OCI-M1 (cell line): ENCODE data around the gene ARHGAP24.
"Not testable (repeated sequence)": the region's sequence is repeated elsewhere in the genome, so short reads cannot be mapped to it uniquely, and the experiment has no call there.

Experiments
- DNase-seq: peaks from one replicate; lab custom pipeline; 2025; lab: John Stamatoyannopoulos, UW

The ARHGAP24 gene

DNA sequence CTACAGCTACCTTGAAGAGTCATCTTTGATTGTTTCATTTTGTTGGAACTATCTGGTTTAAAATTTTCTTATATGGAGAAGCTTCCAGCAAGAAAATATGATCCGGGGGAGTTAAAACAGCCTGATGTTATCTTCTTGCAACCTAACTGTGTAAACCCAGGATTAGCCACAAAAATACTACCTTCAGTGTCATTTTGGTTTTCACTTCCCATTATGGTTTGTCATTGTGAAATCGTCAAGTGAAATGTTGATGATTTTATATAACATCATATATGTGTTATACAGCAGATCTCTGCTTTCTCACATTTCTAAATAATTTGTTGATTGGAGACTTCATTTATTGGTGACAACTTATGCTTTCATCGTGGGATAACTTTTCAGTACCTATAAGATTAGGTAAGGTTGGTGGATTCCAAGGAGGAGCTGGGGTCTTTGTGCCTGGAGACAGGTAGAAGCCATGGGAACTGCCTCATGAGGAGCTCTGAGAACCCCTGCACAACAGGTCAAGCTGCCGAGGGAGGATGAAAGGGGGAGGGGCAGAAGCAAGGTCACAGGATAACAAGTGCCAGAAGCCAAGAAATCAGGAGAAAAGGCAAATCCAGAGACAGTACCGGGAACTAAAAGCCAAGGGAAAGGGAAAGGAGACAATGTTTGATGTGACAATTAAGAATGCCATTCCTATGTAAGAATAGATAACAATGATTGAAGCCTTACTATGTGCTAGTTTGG, 7.2 kb downstream of the ARHGAP24 start:
- DNase-seq: peak; percentile 51

DNA sequence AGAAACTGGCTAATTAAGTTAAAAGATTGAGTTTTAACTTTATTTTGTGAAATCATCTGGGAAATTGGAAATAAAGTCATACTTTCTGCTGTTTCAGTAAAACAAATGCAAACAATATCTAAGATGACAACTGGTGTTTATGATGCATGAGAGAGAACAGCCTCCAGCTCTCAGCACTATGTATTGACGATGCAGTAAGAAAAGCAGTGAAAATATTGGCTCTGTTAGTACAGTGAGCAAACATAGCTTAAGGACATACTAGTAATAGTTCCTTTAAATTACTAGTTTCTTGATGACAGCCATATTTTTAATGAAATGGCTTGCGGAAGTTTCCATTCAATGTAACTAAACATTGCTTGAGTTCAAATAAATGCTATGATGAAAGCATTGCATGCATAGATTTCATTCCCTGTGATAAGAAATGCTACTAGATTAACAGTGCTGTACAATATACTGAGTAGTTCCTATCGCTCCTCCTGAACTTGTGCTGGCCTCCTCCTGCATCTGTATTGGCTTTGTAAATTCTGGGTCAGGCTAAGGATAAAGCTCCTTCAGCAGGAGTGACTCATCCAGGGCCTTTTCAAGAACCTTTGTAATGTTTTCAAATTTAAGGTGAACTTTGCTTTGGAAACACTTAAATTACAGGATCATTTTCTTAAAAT, 11.6 kb downstream of the ARHGAP24 start:
- DNase-seq: peak; percentile 24

- DNase-seq: no peak
Measured at GRCh38 chr4:85488416-85488815, 13.5 kb downstream of the ARHGAP24 start.

DNA sequence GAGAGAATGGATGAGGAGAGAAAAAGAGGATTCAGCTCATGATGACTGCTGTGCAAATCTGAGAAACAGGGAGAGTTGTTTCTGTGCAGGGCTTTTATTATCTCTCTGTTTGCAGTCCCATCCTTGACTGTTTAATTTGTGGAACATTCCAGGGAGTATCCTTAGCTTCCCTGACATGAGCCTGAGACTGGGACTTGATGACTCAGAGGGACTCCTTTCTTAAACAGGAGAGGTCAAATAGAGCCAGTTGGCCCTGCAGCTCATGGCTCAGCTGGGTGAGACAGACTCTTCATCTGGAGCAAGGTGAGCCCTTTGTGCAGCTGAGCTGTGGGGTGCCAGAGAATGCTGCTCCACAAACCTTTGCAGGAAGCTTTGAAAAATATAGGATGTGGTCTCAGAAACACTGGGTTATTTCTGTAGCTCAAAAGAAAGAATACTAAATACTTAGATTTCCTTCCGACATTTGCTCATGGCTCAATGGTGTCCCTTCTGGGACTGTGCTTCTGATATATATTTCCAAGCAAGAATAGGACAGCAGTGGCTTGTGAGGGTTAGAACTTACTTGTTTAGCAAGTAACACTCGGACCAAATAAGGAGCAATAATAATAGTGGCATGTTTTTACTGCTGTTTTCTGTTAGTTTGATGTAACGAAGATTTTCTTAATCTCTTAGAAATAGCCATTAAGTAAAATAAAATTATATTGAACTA, 14.5 kb downstream of the ARHGAP24 start:
- DNase-seq: no peak

GRCh38 chr4:85491527-85491926, 16.6 kb downstream of the ARHGAP24 start:
- no peak for DNase-seq

DNA sequence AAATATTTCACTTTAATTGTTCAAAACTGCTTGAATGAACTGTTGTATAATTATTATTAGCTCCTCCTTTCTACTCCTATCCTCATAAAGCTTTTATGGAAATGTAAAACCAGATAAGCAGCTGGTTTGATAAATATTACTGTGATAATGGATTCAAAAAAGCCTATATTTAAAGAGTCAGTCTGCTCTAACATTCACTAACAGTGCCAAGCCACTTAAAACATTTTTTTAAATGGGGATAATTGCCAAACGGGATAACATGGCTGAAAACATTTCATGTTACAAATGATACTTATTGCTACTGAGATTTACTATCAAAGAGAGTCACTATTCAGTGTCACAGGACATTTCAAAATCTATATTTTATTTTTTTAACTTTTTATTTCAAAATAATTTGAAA, 17.4 kb downstream of the ARHGAP24 start:
- no peak for DNase-seq

DNA sequence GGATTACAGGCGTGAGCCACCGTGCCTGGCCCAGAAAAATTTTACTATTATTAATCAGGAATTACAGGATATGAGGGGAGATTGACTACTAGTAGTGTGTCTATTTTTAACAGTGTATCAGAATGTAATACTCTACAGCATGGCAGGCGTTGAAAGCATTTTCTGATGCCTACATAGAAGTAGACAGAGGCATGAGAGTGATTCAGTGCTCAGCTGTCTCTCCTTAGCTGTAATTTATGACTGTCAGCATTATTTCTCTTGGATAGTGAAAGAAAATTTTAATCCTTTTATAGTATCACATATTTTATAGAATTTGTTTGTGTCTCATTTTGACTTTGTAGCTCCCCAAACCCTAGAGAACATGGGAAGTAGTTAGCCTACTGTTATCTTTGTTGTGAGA, 20.7 kb downstream of the ARHGAP24 start:
- no peak for DNase-seq

DNA sequence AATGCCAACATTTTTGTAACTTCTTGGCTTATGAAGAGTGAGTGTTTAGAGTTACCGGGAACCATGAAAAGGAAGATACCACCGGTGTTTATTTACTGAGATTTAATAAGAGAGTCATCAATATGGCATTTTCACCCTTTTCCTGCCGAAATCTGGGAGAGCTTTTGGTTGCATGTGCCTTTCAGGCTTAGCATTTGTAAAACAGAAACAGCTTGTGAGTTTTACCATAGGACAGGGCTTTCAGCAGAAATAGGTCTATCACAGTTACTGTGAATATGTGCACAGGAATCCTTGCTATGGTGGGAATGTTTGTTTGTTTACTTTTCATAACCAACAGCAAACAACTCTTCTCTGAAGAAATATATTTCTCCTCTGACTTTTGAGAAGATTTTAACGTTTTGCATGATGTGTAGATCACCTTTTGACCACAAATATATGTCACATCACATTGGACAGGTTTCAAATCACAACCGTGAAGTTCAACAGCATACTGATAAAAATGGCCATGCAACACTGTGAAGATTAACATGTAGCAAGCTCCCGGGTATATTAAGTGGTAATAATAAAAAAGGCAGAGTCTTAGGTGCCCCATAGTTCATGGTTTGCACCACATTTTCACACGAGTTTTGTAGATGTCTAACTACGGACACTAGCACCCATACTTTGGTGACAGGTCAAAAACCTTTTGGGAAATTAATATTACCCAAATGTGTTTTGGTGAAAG, 21.3 kb downstream of the ARHGAP24 start:
- no peak for DNase-seq

DNA sequence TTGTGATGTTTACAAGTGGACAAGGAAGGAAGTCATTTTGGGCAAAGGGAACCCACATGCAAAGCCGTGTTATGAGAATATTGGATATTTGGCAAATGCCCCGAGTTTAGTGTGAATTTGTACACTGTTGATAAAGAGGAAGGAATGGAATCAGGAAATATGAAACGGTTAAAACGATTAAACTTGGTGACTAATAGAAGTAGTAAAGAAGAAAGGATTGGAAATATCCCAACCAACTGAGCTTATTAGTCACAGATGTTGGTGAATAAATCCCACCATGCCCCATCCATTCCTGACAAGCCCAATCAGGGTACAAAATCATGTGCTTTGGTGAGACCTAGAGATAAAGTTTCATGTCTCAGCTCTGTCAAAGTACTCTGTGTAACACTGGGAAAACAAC, 22.0 kb downstream of the ARHGAP24 start:
- DNase-seq: no peak

DNA sequence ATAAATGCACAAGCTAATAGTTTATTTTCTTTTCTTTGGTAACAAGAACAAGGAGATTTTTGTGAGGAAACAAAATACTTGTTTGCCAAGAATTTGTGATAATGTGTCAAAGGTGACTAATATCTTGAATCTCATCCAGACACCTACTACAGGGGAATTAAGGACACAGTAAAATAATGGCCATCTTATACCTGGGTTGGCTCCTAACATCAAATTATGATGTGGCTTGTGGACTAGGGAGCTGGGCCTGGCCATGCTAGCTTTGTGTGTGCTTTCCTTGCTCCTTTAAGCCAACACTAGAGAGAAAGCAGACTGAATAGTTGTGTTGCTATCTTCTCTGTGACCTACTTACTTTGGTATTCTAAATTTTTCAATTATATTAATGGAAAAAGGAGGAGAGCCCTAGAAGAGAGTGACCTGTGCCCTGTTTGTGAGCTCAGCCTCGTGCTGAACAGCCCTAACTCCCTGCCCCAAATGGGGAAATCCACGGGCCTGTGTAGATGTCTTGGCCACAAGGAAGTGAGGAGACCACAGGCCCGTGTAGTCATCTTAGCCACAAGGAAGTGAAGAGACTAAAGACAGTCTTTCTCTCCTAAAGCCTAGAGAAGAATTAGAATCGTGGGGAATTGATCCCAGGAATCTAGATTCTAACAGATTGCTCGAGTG, 23.3 kb downstream of the ARHGAP24 start:
- peak; percentile 80 for DNase-seq

GRCh38 chr4:85499573-85499972, 24.6 kb downstream of the ARHGAP24 start:
- DNase-seq: no peak

DNA sequence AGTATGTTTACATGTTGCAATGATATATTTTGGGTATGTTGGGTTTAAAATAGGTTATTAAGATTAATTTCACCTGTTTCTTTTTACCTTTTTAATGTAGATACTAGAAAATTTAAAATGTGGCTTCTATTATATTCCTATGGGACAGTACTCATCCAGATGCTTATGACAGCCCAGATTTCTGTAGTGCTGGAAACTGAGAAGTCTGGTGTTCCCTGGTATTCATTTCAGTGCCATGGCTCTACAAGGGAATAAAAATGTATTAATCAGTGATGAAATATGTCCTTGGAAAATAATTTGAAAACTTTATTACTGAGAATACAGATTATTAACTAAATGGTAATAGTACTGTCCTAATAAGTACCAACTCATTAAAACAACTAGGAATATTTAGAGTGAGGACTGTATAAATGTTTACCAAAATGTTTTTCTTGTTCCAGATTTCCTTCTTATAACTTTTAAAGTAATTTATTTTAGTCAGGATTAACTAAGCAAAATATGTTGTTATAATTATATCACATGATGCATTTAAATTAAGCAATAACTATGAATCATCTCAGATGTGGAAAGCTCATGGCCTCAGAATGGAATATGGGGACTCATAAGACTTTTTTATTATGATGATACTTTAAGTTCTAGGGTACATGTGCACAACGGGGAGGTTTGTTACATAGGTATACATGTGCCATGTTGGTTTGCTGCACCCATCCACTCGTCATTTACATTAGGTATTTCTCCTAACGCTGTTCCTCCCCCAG, 25.3 kb downstream of the ARHGAP24 start:
- no peak for DNase-seq

GRCh38 chr4:85501145-85501544, 26.2 kb downstream of the ARHGAP24 start:
- DNase-seq: not testable (repeated sequence)

DNA sequence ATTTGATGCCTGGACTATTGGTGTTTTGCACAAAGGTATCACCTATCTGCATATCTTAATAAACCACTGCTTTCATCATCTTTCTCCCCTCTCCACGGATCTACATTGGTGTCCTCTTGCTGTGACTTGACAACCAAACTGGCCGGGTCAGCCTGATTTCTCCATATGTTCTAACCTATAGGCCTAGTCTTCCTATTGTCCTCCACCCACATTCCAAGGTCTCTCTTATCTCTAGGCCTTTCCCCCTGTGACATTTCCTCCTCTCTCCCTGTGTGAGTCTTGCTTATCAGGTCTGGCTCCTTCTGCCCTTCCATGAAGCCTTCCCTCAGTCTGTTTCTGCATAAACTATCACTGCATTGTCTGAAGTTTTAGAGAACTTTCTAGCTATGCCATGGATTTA, 33.7 kb downstream of the ARHGAP24 start:
- DNase-seq: no peak

- no peak for DNase-seq
Measured at GRCh38 chr4:85509882-85510631, 35.1 kb downstream of the ARHGAP24 start.

DNA sequence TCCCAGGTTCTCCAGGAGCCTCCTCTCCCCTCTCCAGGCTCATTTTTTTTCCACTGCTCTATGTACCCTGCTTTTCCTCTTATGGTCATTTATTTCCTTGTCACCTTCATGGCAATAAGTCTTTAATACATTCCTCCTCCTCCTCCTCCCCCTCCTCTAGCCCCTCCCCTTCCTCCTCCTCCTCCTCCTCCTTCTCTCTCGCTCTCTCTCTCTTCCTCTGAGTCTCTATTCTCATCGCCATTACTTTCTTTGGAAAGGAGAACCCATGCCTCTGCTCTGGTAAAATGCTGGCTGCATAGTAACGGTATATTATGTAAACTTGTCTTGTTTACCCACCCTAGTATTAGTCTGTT, 35.7 kb downstream of the ARHGAP24 start:
- no peak for DNase-seq

DNA sequence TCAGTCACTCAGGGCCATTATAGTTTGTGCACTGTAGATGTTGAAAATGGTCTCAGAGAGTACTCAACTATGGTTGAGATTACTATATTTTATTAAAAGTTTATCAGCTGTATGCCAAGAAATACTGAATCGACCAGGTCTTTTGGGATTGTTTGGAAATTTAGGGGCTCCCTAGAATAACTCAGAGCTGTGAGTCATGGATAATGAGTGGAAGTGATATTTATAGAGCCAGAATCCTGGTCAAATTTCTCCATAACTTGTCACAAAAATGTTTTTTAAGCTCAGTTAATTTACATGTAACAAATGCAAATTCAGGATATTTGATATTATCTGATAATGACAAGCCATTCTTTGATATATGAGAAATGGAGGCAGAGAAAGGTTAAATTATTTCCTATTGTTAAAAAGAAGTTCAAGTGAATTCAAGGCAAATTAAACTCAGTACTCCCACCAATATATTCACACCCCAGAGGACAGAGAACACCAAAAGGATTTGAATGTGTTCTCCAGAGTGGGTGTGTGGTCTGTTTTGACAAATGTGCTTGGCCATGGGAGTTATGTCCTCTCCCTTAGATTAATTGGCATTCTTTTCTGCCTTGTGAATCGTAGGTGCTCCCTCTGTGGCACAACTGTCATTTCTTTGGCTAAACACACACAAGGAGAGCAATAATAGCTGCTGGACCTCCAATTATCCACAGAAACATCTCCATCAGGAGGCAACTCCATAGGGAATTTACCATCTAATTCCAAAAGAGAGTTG, 37.7 kb downstream of the ARHGAP24 start:
- no peak for DNase-seq

DNA sequence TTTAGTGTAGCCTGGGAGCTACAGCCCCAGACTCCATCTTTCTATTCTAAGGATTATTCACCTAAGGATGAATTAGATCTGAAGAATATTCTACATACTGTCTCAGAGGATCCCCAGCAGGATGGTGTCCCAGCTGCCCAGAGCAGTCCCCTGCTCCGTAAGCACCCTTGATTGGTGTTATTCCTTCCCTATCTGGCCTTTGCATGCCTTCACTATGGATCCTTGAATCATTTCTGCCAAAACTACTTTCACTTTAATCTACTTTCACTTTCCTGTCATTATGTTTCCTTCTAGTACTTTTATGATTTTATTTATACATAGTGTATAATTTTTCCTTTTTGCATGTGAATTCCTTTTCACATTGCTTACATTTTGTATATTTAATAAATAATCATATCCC, 39.2 kb downstream of the ARHGAP24 start:
- DNase-seq: peak; percentile 74

GRCh38 chr4:85514783-85515182, 39.8 kb downstream of the ARHGAP24 start:
- peak; percentile 72 for DNase-seq

DNA sequence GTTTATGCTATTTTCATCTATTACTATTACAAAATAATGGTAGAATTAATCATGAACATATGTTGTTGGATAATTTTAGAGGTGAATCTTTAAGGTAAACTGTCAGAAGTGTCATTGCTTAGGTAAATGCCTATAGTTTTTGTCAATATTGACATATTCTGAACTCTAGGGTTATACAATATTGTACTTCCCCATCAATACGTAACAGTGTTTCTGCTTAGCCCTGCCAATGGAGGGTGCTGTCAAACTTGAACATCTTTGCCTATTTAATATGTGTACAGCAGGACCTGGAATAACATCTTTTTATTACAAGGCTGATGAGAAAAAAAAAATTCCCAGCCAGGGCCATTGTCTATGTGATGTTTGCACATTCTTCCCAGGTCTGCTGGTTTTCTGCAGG, 40.8 kb downstream of the ARHGAP24 start:
- peak; percentile 26 for DNase-seq
